Activated T-helper 2 cell treated with anti-CD3 and anti-CD28 coated beads, Interferon-gamma antibody, Interleukin-2, Interleukin-4, amounts not matched to agents 10 μg/mL and 5 μg/mL and 100 μg/mL, durations not matched to agents 14 hours and 24 hours and 36 hours (primary cell): ENCODE results near the gene RNF14. TPM values are rescaled to one million over a fixed set of nuclear protein-coding genes. Genes with fewer than 3 reads are reported as not detected.
"Not testable (repeated sequence)": the region's sequence is repeated elsewhere in the genome, so short reads cannot be mapped to it uniquely, and the experiment has no call there.

Source experiments
- DNase-seq: peaks from one replicate; pipeline ENCODE4 v3.0.0; 2021; ENCODE audit warnings: low spot score
- H3K27ac Mint-ChIP-seq: one replicate; pipeline ENCODE4 v1.8.0; 2021; ENCODE audit warnings: mixed read lengths
- H3K27me3 Mint-ChIP-seq: one replicate; pipeline ENCODE4 v1.8.0; 2021; ENCODE audit warnings: low read depth, mixed read lengths
- H3K36me3 Mint-ChIP-seq: one replicate; pipeline ENCODE4 v1.8.0; 2021; ENCODE audit warnings: low read depth, mixed read lengths
- H3K4me1 Mint-ChIP-seq: one replicate; pipeline ENCODE4 v1.8.0; 2021; ENCODE audit warnings: low read depth, mixed read lengths
- H3K4me3 Mint-ChIP-seq: one replicate; pipeline ENCODE4 v1.8.0; 2021; ENCODE audit warnings: low read depth, mild to moderate bottlenecking, moderate library complexity, mixed read lengths
- H3K9me3 Mint-ChIP-seq: one replicate; pipeline ENCODE4 v1.8.0; 2021; ENCODE audit warnings: mixed read lengths
- intact Hi-C: fragments of 100-400 bp; cut with micrococcal nuclease; formaldehyde crosslinking; loops from one replicate; pipeline ENCODE4 v1.15.1; 2023
- total RNA-seq: library from RNA; stranded (reverse); gene quantifications from 2 replicates; pipeline ENCODE4 v1.2.3, GENCODE V29; 2022

Gene RNF14
- total RNA-seq, 1 donor from 2014 or later = 24.1 TPM

DNA sequence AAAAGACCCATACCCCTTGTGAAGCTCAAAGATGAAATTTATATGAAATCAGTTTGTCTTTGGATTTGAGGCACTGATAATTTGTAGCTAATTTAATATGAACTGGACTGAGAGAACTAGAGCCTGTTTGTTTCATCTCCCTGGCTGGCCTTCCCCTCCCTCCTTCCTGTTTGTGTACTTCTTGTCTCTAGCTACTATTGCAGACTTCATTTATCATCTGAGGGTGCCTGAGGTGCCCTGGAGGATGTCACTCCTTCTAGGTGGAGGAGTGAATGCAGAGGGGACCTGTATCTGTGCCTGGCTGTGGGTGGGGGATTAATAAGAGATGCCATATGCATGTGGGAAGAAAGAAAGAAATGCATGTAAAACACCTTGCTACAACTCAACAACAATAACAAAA is 66.1 kb downstream of the RNF14 start:
- Mint-ChIP-seq H3K9me3 (no peaks in the 10 kb centered on the region), H3K4me1 (peaks cover 11% of the 10 kb centered on the region), H3K36me3 (no peaks in the 10 kb centered on the region), H3K27me3 (no peaks in the 10 kb centered on the region), H3K4me3 (no peak overlapping the region), H3K27ac (no peak overlapping the region)
- intact Hi-C loops = no loop called here
- DNase-seq = no peak

- peaks cover 11% of the 10 kb centered on the region for H3K4me1 Mint-ChIP-seq
Measured at GRCh38 chr5:142036918-142037317, 68.0 kb downstream of the RNF14 start.

DNA sequence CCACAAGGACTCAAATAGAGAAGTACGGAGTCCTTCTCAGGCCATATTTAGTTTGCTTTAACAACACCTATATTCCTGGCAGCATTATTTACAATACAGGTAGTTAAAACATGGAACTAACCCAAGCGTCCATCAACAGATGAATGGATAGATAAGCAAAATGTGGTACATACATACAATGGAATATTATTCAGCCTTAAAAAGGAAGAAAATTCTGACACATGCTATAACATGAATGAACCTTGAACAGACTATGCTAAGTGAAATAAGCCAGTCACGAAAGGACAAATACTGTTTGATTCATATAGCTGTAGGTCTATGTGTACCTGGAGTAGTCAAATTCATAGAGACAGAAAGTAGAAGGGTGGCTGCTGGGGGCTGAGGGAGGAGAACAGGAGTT is 68.7 kb downstream of the RNF14 start:
- DNase-seq, H3K4me3 Mint-ChIP-seq, H3K9me3 Mint-ChIP-seq, H3K27me3 Mint-ChIP-seq, intact Hi-C loops, H3K36me3 Mint-ChIP-seq, H3K27ac Mint-ChIP-seq: not testable (repeated sequence)
- H3K4me1 Mint-ChIP-seq = peaks cover 11% of the 10 kb centered on the region

More at GRCh38 chr5:142036918-142037317, 68.0 kb downstream of the RNF14 start:
- Mint-ChIP-seq H3K4me3 (no peak overlapping the region), H3K9me3 (no peaks in the 10 kb centered on the region), H3K27ac (no peak overlapping the region), H3K36me3 (no peaks in the 10 kb centered on the region), H3K27me3 (no peaks in the 10 kb centered on the region)
- intact Hi-C loops = no loop called here
- DNase-seq = no peak

DNA sequence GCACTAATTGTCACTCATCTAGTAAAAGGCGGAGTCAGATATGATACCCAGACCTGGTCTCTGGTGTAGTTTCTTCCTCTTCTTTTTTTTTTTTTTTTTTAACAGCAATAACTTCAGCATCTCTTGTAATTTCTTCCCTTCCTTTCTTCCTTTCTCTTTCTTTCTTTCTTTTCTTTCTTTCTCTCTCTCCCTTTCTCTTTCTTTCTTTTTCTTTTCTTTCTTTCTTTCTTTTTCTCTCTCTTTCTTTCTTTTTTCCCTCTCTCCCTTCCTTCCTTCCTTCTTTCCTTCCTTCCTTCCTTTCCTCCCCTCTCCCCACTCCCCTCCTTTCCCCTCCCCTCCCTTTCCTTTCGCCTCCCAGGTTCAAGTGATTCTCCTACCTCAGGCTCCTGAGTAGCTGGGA is 69.8 kb downstream of the RNF14 start:
- H3K4me3 Mint-ChIP-seq = no peak overlapping the region
- H3K36me3 Mint-ChIP-seq = no peaks in the 10 kb centered on the region
- intact Hi-C loops = no loop called here
- no peaks in the 10 kb centered on the region for H3K9me3 Mint-ChIP-seq
- H3K27me3 Mint-ChIP-seq = no peaks in the 10 kb centered on the region
- no peak overlapping the region for H3K27ac Mint-ChIP-seq
- no peak for DNase-seq
- H3K4me1 Mint-ChIP-seq = peaks cover 8% of the 10 kb centered on the region

Other genes starting within 250 kb of the RNF14 start
- not detected in 2 replicates for gene PCDH1, start 90.7 kb upstream of the RNF14 start, total RNA-seq
- 74.1 and 76.8 TPM in 2 replicates for gene DELE1, start 45.2 kb upstream of the RNF14 start, total RNA-seq
- gene PCDH12, start 10.9 kb upstream of the RNF14 start, total RNA-seq = 1.1 and 1.3 TPM in 2 replicates
- 35.8 and 43.7 TPM in 2 replicates for gene GNPDA1, start 43.9 kb downstream of the RNF14 start, total RNA-seq
- 118 and 121 TPM in 2 replicates for gene NDFIP1, start 139.7 kb downstream of the RNF14 start, total RNA-seq